ENCODE measurements around the gene F13A1.

Gene F13A1

GRCh38 chr6:6333501-6333900 lies 13.0 kb upstream of the F13A1 start:
- DNase-seq (ENCODE audit: low read depth), result peak; percentile 60
- TF ChIP-seq, protein P1, sequence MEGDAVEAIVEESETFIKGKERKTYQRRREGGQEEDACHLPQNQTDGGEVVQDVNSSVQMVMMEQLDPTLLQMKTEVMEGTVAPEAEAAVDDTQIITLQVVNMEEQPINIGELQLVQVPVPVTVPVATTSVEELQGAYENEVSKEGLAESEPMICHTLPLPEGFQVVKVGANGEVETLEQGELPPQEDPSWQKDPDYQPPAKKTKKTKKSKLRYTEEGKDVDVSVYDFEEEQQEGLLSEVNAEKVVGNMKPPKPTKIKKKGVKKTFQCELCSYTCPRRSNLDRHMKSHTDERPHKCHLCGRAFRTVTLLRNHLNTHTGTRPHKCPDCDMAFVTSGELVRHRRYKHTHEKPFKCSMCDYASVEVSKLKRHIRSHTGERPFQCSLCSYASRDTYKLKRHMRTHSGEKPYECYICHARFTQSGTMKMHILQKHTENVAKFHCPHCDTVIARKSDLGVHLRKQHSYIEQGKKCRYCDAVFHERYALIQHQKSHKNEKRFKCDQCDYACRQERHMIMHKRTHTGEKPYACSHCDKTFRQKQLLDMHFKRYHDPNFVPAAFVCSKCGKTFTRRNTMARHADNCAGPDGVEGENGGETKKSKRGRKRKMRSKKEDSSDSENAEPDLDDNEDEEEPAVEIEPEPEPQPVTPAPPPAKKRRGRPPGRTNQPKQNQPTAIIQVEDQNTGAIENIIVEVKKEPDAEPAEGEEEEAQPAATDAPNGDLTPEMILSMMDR (conservative IDR thresholded peaks at IDR 0.05; ENCODE audit: low read length), result no peak
- no peak overlapping the region for H3K4me3 ChIP-seq (ENCODE audit: low read length)

GRCh38 chr6:6332811-6333244 lies 12.4 kb upstream of the F13A1 start:
- peak; percentile 16 for DNase-seq (ENCODE audit: low read depth)

GRCh38 chr6:6331946-6332601 lies 11.6 kb upstream of the F13A1 start:
- TF ChIP-seq, protein P1 (conservative IDR thresholded peaks at IDR 0.05; ENCODE audit: low read length), result no peak
- H3K4me3 ChIP-seq (ENCODE audit: low read length), result no peak overlapping the region
- DNase-seq (ENCODE audit: low read depth), result peak; percentile 10

More at GRCh38 chr6:6332811-6333244, 12.4 kb upstream of the F13A1 start:
- no peak overlapping the region for H3K4me3 ChIP-seq (ENCODE audit: low read length)
- TF ChIP-seq, protein P1 (conservative IDR thresholded peaks at IDR 0.05; ENCODE audit: low read length), result no peak

DNA sequence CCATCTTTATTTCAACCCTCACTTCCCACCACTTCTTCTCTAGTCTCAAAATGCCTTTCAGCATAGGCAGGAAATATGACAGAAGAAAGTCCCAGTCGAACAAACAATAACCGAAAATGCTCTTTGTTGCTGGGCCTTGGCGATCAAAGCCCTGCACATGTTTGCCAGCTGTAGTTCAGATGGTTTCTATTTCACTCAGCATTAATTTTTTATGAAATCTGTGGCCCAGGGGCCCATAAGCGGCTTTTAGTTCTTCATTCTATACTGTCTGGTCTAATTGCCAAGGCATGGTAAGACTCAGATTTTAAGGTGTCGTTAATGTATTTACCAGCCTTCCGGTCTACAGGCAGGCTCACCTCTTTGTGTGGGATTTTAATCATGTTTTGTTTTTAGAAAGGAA lies 10.9 kb upstream of the F13A1 start:
- DNase-seq (ENCODE audit: low read depth), result peak; percentile 31
- TF ChIP-seq, protein P1 (conservative IDR thresholded peaks at IDR 0.05; ENCODE audit: low read length), result no peak
- no peak overlapping the region for H3K4me3 ChIP-seq (ENCODE audit: low read length)

DNA sequence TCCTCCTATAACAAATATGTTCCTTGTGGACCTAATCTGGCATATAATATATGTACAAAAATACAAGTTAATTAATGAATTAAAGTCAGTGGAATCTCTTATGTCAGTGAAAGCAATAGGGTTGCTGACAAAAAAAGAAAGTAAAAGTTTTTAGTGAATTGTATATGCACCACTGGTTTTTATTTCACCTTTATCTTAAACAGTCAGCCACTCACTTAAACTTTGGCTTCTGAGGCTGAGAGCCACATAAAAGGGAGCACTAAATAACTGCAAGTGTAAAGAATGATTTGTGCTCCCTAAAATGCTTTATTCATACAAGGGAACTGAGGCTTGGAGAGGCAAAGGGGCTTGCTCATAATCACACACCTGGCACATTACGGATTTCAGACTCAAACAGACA lies 9.9 kb upstream of the F13A1 start:
- TF ChIP-seq, protein P1 (conservative IDR thresholded peaks at IDR 0.05; ENCODE audit: low read length), result no peak
- no peak overlapping the region for H3K4me3 ChIP-seq (ENCODE audit: low read length)
- DNase-seq (ENCODE audit: low read depth), result no peak

GRCh38 chr6:6328451-6328850 lies 8.0 kb upstream of the F13A1 start:
- TF ChIP-seq, protein P1 (conservative IDR thresholded peaks at IDR 0.05; ENCODE audit: low read length), result no peak
- no peak for DNase-seq (ENCODE audit: low read depth)
- no peak overlapping the region for H3K4me3 ChIP-seq (ENCODE audit: low read length)

DNA sequence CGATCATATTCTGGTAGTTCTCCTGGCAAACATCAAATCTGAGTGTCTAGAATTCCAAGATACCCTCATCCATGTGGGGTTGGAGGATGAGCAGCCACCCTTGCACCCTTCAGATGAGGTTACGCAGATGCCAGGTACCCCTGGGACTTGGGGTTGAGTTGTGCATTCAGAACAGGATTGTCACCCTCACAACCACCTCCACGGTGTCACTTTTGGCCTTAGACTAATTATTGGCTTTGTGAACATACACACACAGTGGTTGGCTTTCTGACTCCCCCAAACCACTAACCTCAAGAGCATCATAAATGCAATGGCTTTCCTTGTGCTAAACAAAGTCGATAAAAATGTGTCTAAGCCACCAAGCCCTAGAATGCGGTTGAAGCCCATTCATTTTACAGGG lies 2.9 kb upstream of the F13A1 start:
- TF ChIP-seq, protein P1 (conservative IDR thresholded peaks at IDR 0.05; ENCODE audit: low read length), result no peak
- no peak for DNase-seq (ENCODE audit: low read depth)
- H3K4me3 ChIP-seq (ENCODE audit: low read length), result no peak overlapping the region
